GM10847 (cell line): ENCODE data around the gene MYOG.

ENCODE experiments used
- POLR2A ChIP-seq: IDR thresholded peaks from 2 replicates; pipeline ENCODE4 v1.6.1; 2011; ENCODE audit not compliant: insufficient read length; ENCODE audit errors: extremely low read depth

The MYOG gene

GRCh38 chr1:203100516-203100869 lies 14.7 kb upstream of the MYOG start:
- TF ChIP-seq POLR2A: no peak

GRCh38 chr1:203099805-203100515 lies 14.1 kb upstream of the MYOG start:
- TF ChIP-seq POLR2A: no peak

GRCh38 chr1:203098914-203099520 lies 13.2 kb upstream of the MYOG start:
- TF ChIP-seq POLR2A: no peak

GRCh38 chr1:203098445-203098844 lies 12.6 kb upstream of the MYOG start:
- no peak for TF ChIP-seq POLR2A

GRCh38 chr1:203097001-203097400 lies 11.2 kb upstream of the MYOG start:
- no peak for TF ChIP-seq POLR2A

- TF ChIP-seq POLR2A: no peak
Measured at GRCh38 chr1:203096566-203096965, 10.8 kb upstream of the MYOG start.

- no peak for TF ChIP-seq POLR2A
Measured at GRCh38 chr1:203095061-203095690, 9.4 kb upstream of the MYOG start.

GRCh38 chr1:203093754-203094410 lies 8.1 kb upstream of the MYOG start:
- TF ChIP-seq POLR2A: no peak

- TF ChIP-seq POLR2A: no peak
Measured at GRCh38 chr1:203091761-203092330, 6.0 kb upstream of the MYOG start.

- no peak for TF ChIP-seq POLR2A
Measured at GRCh38 chr1:203091199-203091477, 5.3 kb upstream of the MYOG start.

- no peak for TF ChIP-seq POLR2A
Measured at GRCh38 chr1:203090421-203091198, 4.8 kb upstream of the MYOG start.

- TF ChIP-seq POLR2A: no peak
Measured at GRCh38 chr1:203089651-203090045, 3.8 kb upstream of the MYOG start.

- no peak for TF ChIP-seq POLR2A
Measured at GRCh38 chr1:203089001-203089650, 3.3 kb upstream of the MYOG start.

GRCh38 chr1:203088441-203088840 lies 2.6 kb upstream of the MYOG start:
- TF ChIP-seq POLR2A: no peak

- TF ChIP-seq POLR2A: no peak
Measured at GRCh38 chr1:203086992-203087763, 1.4 kb upstream of the MYOG start.
